RWPE1 (cell line): ENCODE measurements around the gene SDR39U1.

ENCODE experiments used
- CTCF ChIA-PET: fragments of 350-600 bp; sonication (Branson Sonifier 250); formaldehyde crosslinking; extraction: SDS; loops from one replicate; lab custom pipeline; 2021; lab: Yijun Ruan, JAX
- POLR2A ChIA-PET: fragments of 400-600 bp; formaldehyde crosslinking; extraction: SDS; loops from one replicate; lab custom pipeline; 2020; ENCODE audit warnings: antibody characterized with exemption; ENCODE audit not compliant: low non-redundant PET; lab: Yijun Ruan, JAX
- DNase-seq: peaks from one replicate; pipeline ENCODE4 v3.0.0; 2012; ENCODE audit warnings: low spot score
- H3K27ac ChIP-seq: fragments of 450-650 bp; 2 replicates; pipeline ENCODE4 v1.5.1; 2017
- CTCF ChIP-seq: fragments of 450-650 bp; conservative IDR thresholded peaks from 2 replicates; pipeline ENCODE4 v1.5.1; 2017; ENCODE audit warnings: low read depth, mild to moderate bottlenecking

The SDR39U1 gene

GRCh38 chr14:24428628-24429394 lies 13.8 kb downstream of the SDR39U1 start:
- TF ChIP-seq CTCF: no peak
- ChIA-PET POLR2A (no interaction called here), CTCF (interaction anchor here (0.6 to 2.6 kb wide), 3 partner anchors 95 to 337 kb away, joined by 3 to 11 read pairs (median 5); no protein-coding TSS in a partner anchor)
- DNase-seq: no peak
- H3K27ac ChIP-seq: peak overlapping the region; percentile 91

GRCh38 chr14:24427537-24428508 lies 14.8 kb downstream of the SDR39U1 start:
- H3K27ac ChIP-seq: peak overlapping the region; percentile 91
- CTCF ChIA-PET: interaction anchor here (2.6 kb wide), 1 partner anchor 94 kb away, joined by 11 read pairs; no protein-coding TSS in a partner anchor
- no peak for DNase-seq
- POLR2A ChIA-PET: no interaction called here
- TF ChIP-seq CTCF: no peak

GRCh38 chr14:24426912-24427536 lies 15.6 kb downstream of the SDR39U1 start:
- TF ChIP-seq CTCF: no peak
- no peak for DNase-seq
- ChIA-PET CTCF (interaction anchor here (0.7 to 2.6 kb wide), 2 partner anchors 13 to 93 kb away, joined by 3 to 11 read pairs; no protein-coding TSS in a partner anchor), POLR2A (no interaction called here)
- H3K27ac ChIP-seq: peak overlapping the region; percentile 42

- TF ChIP-seq CTCF: no peak
- peak overlapping the region; percentile 42; the same call in 1 of the 2 replicates for H3K27ac ChIP-seq
- DNase-seq: no peak
- ChIA-PET CTCF (interaction anchor here (0.7 to 2.6 kb wide), 2 partner anchors 14 to 93 kb away, joined by 3 to 11 read pairs; no protein-coding TSS in a partner anchor), POLR2A (no interaction called here)
Observed at GRCh38 chr14:24426150-24426911, 16.2 kb downstream of the SDR39U1 start.

- TF ChIP-seq CTCF: no peak
Observed at GRCh38 chr14:24425704-24426103, 16.9 kb downstream of the SDR39U1 start.

More at GRCh38 chr14:24425704-24426103, 16.9 kb downstream of the SDR39U1 start:
- no peak overlapping the region for H3K27ac ChIP-seq
- POLR2A ChIA-PET: no interaction called here
- CTCF ChIA-PET: interaction anchor here (0.6 to 0.8 kb wide), 2 partner anchors 11 to 59 kb away, joined by 4 to 5 read pairs; no protein-coding TSS in a partner anchor
- DNase-seq: peak; percentile 63
